Parathyroid adenoma (tissue), 2 donors: ENCODE results near the gene DMD.

ENCODE experiments used
- H2AFZ ChIP-seq: fragments of 300-600 bp; sonication (generic); one replicate; pipeline ENCODE4 v1.7.0; 2017; ENCODE audit warnings: antibody characterized with exemption, mild to moderate bottlenecking
- H3K27ac ChIP-seq: fragments of 300-600 bp; sonication (generic); one replicate; pipeline ENCODE4 v1.7.0; 2017
- H3K27me3 ChIP-seq: fragments of 300-600 bp; sonication (generic); one replicate; pipeline ENCODE4 v1.7.0; 2017; ENCODE audit warnings: low read length; ENCODE audit not compliant: control insufficient read depth, insufficient read depth
- H3K36me3 ChIP-seq: fragments of 300-600 bp; sonication (generic); one replicate; pipeline ENCODE4 v1.7.0; 2017; ENCODE audit warnings: low read length; ENCODE audit not compliant: control insufficient read depth, insufficient read depth
- H3K4me1 ChIP-seq: fragments of 300-600 bp; sonication (generic); one replicate; pipeline ENCODE4 v1.7.0; 2017; ENCODE audit warnings: control low read depth
- H3K4me2 ChIP-seq: fragments of 300-600 bp; sonication (generic); one replicate; pipeline ENCODE4 v1.7.0; 2017; ENCODE audit warnings: low read length
- H3K4me3 ChIP-seq: fragments of 300-600 bp; sonication (generic); one replicate; pipeline ENCODE4 v1.7.0; 2017; ENCODE audit warnings: low read depth, low read length
- H3K79me2 ChIP-seq: fragments of 300-600 bp; sonication (generic); one replicate; pipeline ENCODE4 v1.7.0; 2017; ENCODE audit warnings: control low read depth
- H3K9ac ChIP-seq: fragments of 300-600 bp; sonication (generic); one replicate; pipeline ENCODE4 v1.7.0; 2017; ENCODE audit warnings: mild to moderate bottlenecking
- H3K9me3 ChIP-seq: fragments of 300-600 bp; sonication (generic); one replicate; pipeline ENCODE4 v1.7.0; 2017; ENCODE audit warnings: low read length; ENCODE audit not compliant: control insufficient read depth
- CTCF ChIP-seq: fragments of 300-600 bp; sonication (generic); IDR thresholded peaks from one replicate; pipeline ENCODE4 v1.7.0; 2017; ENCODE audit warnings: antibody characterized with exemption, mild to moderate bottlenecking
- donor health status: primary hyperparathyroidism.

Gene DMD

GRCh38 chrX:31679861-31680260 is 1531.5 kb downstream of the DMD start:
- H2AFZ ChIP-seq = no peak overlapping the region
- H3K4me3 ChIP-seq = no peak overlapping the region
- H3K79me2 ChIP-seq = no peaks in the 10 kb centered on the region
- no peak overlapping the region for H3K4me2 ChIP-seq
- TF ChIP-seq CTCF = no peak
- H3K9me3 ChIP-seq = no peaks in the 10 kb centered on the region
- no peaks in the 10 kb centered on the region for H3K36me3 ChIP-seq
- H3K27me3 ChIP-seq = no peaks in the 10 kb centered on the region
- no peaks in the 10 kb centered on the region for H3K4me1 ChIP-seq
- H3K27ac ChIP-seq = no peak overlapping the region
- H3K9ac ChIP-seq = no peak overlapping the region

- Histone ChIP-seq H3K36me3 (peaks cover 2% of the 10 kb centered on the region), H3K9ac (no peak overlapping the region), H3K4me2 (no peak overlapping the region), H3K4me1 (no peaks in the 10 kb centered on the region), H3K27me3 (no peaks in the 10 kb centered on the region), H2AFZ (no peak overlapping the region), H3K4me3 (no peak overlapping the region), H3K27ac (no peak overlapping the region), H3K79me2 (no peaks in the 10 kb centered on the region), H3K9me3 (no peaks in the 10 kb centered on the region)
- TF ChIP-seq CTCF = no peak
These were observed 1541.1 kb downstream of the DMD start for GRCh38 chrX:31670245-31670644.

- no peaks in the 10 kb centered on the region for H3K79me2 ChIP-seq
- H3K4me2 ChIP-seq = no peak overlapping the region
- no peak overlapping the region for H3K9ac ChIP-seq
- no peaks in the 10 kb centered on the region for H3K4me1 ChIP-seq
- peaks cover 2% of the 10 kb centered on the region for H3K36me3 ChIP-seq
- no peaks in the 10 kb centered on the region for H3K9me3 ChIP-seq
- no peak overlapping the region for H3K4me3 ChIP-seq
- TF ChIP-seq CTCF = no peak
- H2AFZ ChIP-seq = no peak overlapping the region
- H3K27ac ChIP-seq = no peak overlapping the region
- H3K27me3 ChIP-seq = no peaks in the 10 kb centered on the region
These were observed 1545.9 kb downstream of the DMD start for GRCh38 chrX:31665454-31665853.

GRCh38 chrX:31663172-31663571 is 1548.2 kb downstream of the DMD start:
- Histone ChIP-seq H3K36me3 (no peaks in the 10 kb centered on the region), H3K79me2 (no peaks in the 10 kb centered on the region), H3K4me3 (no peak overlapping the region), H3K27me3 (no peaks in the 10 kb centered on the region), H3K9me3 (no peaks in the 10 kb centered on the region), H3K4me2 (no peak overlapping the region), H3K9ac (no peak overlapping the region), H2AFZ (no peak overlapping the region), H3K27ac (no peak overlapping the region), H3K4me1 (no peaks in the 10 kb centered on the region)
- no peak for TF ChIP-seq CTCF

- H3K36me3 ChIP-seq = no peaks in the 10 kb centered on the region
- H3K27ac ChIP-seq = no peak overlapping the region
- no peak overlapping the region for H3K9ac ChIP-seq
- no peaks in the 10 kb centered on the region for H3K9me3 ChIP-seq
- H3K79me2 ChIP-seq = no peaks in the 10 kb centered on the region
- H2AFZ ChIP-seq = no peak overlapping the region
- H3K4me3 ChIP-seq = no peak overlapping the region
- H3K27me3 ChIP-seq = no peaks in the 10 kb centered on the region
- H3K4me2 ChIP-seq = no peak overlapping the region
- TF ChIP-seq CTCF = no peak
- H3K4me1 ChIP-seq = no peaks in the 10 kb centered on the region
These were observed 1550.0 kb downstream of the DMD start for GRCh38 chrX:31661280-31661810.
